Measurements from ENCODE around the gene ASF1B.

ASF1B gene

DNA sequence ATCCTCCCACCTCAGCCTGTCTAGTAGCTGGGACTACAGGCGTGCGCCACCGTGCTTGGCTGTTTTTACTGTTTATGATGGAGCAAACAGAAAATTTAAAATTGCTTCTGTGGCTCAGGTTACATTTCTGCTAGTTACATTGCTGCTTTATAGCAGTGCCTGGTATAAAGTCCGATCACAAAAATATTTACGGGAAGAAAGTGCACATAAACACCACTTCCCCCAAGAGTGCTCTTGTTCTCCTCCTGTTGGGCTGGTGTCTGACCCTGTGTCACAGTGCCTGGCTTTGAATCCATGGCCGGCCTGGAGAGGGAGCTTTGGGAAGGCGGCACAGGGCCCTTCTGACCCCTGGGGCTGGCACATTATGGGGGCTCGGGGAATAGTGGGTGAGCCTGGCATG, 30.7 kb downstream of the ASF1B start:
- DNase-seq: no peak

DNA sequence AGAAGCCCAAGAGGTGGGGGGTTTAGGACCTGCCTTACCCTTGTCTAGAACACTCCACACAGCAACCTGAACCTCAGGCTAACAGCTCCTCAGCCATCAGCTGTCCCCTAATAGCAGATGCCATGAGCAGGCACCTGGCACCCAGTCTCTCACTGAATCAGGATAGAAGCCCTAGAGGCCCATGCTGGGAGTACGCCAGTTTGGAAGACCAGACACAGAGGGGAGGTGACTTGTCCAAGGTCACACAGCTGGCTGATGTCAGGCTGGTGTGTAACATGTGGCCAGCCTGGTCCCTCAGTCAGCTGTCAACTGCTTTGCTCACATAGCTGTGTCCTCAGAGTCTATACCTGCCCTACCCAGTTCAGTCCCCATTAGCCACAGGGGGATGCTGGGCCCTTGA, 33.1 kb downstream of the ASF1B start:
- DNase-seq: no peak

DNA sequence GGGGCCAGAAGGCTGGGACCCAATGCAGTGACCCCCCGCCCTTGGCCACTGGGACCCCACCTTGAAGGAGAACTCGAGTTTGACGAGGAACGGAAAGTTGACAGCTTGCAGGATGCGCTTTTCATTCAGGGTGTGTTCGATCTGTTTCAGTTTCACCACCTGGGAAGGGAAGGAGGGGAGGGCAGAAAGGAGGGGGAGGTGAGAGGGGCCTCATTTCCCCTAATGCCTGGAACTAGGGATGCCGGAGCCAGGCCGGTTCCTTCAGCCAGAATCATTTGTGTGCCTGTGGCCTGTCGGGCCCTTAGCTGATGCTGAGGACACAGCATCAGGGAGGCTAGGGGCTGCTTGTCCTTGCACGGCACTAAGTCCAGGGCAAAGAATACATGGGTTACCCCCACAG, 33.6 kb downstream of the ASF1B start:
- DNase-seq: no peak

GRCh38 chr19:14102102-14102696, 34.2 kb downstream of the ASF1B start:
- no peak for DNase-seq

DNA sequence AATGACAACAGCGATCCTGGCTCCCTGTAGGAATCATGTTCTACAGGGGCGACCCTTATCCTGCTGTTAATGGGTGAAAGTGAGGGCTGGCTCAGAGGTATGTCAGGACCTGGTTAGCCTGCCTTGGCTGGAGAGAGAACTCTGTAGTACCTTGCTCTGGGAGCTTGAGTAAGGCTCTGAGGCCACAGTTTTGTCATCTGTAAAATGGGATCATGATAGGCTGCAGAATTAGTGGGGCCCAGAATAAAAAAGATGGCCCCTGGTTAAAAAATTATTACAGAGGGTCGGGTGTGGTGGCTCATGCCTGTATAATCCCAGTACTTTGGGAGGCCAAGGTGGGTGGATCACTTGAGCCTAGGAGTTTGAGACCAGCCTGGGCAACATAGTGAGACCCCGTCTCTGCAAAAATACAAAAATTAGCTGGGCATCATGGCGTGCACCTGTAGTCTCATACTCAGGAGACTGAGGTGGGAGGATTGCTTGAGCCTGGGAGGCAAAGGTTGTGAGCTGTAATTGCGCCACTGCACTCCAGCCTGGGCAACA, 35.3 kb downstream of the ASF1B start:
- DNase-seq: no peak

DNA sequence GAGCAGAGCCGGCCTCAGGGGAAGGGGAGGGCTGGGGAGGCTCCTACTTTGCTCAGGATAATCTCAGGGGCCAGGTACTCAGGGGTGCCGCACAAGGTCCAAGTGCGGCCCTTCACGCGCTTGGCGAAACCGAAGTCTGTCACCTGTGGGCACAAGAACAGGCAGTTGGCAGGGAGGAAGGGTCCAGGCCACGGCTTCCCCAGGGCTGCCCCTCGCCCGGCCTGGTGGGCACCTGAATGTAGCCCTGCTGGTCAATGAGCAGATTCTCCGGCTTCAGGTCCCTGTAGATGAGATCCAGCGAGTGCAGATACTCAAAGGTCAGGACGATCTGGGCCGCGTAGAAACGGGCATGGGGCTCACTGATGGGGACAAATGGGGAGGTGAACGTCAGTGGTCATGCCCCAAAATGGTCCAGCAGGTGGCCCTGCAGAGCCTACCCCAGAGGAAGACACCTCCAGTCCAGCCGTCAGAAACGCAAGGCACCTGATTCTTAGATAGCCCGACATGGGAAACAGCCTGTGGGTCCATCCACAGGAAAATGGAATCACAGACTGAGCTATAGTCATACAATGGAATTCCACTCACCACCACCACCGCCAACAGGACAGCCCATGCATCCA, 38.7 kb downstream of the ASF1B start:
- DNase-seq: no peak

GRCh38 chr19:14096272-14096992, 40.0 kb downstream of the ASF1B start:
- no peak for DNase-seq

- no peak for DNase-seq
These were observed 41.5 kb downstream of the ASF1B start for GRCh38 chr19:14094854-14095253.

- DNase-seq: no peak
These were observed 43.1 kb downstream of the ASF1B start for GRCh38 chr19:14093117-14093823.

DNA sequence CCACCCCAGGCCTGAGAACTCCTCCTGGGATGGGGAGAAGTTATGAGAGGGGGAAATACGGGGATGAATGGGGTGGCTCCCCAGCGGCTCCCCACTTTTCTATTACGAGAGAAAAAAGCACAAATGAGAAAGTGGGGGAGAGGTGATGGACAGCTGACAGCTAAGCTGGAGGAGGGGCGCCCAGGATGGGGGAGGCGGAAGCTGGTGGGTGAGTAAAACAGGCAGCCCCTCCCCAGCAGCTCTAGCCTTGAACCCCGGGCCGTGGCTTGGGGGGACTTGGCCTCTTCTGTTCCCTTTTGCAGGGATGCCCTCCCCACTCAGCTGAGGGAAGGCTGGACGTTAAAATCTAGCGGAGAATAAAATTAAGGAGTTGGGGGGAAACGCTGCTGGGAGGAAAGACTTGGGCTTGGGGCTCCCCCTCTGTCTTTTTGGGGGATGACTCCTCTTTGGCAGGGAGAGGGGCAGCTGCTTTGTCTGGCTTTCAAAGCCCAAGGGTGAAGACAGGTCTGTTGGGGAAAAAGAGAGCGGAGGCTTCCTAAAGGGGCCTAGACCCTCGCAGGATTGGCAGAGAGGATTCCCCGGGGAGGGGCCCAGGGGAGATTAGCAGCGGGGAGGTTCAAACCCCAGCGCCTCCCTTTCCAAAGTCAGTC, 44.5 kb downstream of the ASF1B start:
- peak; percentile 39 for DNase-seq

GRCh38 chr19:14091081-14091812, 45.1 kb downstream of the ASF1B start:
- DNase-seq: peak; percentile 73

GRCh38 chr19:14090509-14091080, 45.8 kb downstream of the ASF1B start, which contains the start of gene SAMD1:
SAMD1 (minus strand) TSS chr19:14090751.
- peak; percentile 81 for DNase-seq

DNA sequence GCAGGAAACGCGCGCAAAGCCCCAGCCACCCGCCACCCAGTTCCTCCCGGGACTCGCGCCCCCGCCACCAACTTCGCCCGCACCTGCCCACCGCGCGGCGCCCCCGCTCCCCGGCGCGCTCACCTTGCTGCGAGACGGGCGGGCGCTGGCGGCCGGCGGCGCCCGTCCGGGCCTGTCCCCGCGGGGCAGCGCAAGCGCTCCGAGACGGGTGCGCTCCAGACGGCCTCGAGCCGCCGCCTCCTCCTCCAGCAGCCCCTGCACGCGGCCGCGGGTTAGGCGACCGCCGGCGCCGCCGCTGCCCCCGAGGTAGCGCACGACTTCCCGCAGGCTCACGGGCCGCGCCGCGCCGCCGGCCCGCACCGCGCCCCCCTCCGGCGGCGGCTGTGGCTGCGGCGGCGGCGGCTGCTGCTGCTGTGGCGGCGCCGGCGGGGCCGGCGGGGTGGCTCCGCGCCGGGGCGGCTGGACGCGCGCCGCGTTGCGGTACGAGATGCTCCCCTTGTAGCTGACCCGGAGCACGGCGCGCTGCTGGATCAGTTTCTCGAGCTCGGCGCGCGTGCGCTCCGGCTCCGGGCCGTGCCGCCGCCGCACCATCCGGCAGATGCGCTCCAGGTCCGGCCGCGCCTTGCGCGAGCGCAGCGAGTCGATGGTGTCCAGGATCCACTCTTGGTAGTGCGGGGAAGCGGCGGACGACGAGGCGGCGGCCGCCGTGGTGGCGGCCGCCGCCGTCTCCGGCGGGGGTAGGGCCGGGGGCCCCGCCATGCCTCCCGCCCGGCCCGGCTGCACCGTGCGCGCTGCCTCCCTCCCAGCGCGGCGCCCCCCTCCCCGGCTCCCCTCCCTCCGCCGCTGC, 46.5 kb downstream of the ASF1B start:
- peak; percentile 57 for DNase-seq

DNA sequence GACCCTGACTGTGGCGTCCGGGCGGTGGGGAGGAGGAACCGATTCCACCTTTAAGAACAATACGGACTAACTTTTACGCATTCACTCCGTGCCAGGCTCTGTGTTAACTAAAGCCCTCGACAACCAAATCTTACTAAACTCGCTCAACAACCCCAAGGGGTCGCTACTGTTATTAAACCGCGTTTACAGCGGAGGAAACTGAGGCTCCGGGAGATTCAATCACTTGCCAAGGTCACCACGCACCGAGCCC, 47.1 kb downstream of the ASF1B start:
- no peak for DNase-seq

DNA sequence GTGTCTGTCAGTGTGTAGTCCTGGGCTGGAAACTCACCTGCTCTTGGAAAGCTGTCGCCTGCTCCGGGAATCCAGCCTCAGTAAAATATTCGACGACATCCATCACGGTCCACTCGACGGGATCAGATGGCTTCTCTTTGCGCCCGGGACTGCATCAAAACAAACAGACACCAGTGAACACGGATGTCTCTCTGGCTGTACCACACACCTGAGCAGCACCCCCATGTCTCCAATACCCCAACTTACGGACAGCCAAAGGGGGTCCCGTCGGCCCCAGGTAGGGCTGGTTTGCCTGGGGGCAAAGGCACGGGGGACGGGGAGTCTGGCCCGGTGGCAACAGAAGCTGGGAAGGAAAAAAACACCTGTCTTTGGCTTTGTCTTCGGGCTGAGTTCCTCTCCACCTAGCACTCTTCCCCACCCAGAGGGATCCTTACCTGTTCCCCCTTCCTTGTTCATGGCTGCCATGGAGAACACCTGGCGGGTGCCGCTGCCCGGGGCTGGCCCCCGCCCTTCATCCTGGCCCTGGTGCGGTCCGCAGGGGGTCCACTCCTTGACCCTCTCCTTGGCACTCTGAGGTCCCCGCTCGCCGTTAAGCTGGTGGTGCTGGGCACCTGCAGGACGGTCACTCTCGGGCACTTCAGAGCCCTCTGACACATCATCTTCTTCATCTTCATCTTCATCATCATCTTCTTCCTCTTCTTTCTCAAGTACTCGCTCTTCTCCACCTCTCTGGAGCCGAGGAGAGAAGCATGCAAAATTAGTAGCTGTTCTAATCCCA, 47.6 kb downstream of the ASF1B start:
- DNase-seq: no peak

DNA sequence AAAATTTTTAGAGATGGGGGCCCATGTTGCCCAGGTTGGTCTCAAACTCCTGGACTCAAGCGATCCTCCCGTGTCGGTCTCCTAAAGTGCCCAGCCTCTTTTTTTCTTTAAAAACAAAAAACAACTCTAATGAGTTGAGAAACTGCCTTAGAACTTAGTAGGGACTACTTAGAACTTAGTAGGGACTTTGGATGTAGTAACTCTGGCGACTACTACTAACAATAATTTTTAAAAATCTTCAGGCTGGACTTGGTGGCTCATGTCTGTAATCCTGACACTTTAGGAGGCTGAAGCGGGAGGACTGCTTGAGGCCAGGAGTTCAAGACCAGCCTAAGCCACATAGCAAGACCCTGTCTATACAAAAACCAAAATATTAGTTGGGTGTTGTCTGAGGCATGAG, 50.3 kb downstream of the ASF1B start:
- DNase-seq: no peak

GRCh38 chr19:14085309-14085995, 50.9 kb downstream of the ASF1B start, which contains the start of gene C19orf67:
C19orf67 (minus strand) TSS chr19:14085783; CDS start chr19:14085627, 156 bp downstream.
- no peak for DNase-seq

- DNase-seq: no peak
These were observed 53.8 kb downstream of the ASF1B start for GRCh38 chr19:14082675-14082960.

DNA sequence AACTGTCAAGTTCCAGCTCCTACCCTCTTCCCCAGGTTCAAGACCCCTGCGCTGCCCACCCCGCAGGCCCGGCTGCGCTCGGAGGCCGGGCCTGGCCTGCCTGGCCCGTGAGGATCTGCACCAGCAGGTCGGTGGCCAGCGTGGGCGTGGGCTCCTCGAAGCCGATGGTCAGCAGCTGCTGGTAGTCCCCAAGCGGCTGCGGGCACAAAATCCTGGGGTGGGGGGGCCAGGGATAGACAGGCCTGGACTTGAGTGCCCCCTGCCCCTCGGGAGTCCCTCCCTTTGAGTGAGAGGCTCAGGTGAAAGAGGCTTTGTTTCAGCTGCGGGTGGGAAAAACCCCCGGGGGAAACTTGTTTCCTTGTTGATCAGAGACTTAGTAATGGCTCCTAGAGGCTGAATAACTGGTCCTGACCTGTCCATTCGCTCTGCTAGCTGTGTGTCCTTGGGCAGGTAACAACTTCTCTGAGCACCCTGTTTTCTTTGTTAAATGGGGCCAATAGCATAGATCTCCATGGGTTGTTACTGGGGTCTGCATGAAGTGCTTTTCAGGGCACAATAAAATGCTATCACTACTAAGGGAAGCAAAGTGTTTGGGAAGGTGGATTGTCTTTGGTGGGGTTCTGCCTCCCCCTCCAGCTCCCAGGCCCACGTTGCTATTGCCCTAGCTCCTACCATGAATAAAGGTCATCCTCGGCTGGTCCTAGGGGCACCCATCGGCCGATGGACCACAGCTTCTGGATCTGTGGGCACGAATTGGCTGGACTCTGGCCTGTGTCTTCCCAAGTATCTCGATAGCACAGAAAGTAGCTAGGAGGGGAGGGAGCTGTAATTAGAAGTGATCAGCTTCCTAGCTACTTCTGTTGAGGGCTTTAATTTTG, 54.4 kb downstream of the ASF1B start:
- DNase-seq: peak; percentile 48

All from activated naive CD4-positive, alpha-beta T cell treated with Interleukin-2 at 50 U/mL for 16 hours (primary cell).